PFSK-1 (cell line): Measurements from ENCODE around the gene PEAK1.

Source experiments
- POLR2AphosphoS5 ChIP-seq: IDR thresholded peaks from 2 replicates; pipeline ENCODE4 v1.6.1; 2012; ENCODE audit warnings: low read depth, mild to moderate bottlenecking, control low read depth, low read length, moderate library complexity
- TAF1 ChIP-seq: IDR thresholded peaks from 2 replicates; pipeline ENCODE4 v1.6.1; 2012; ENCODE audit warnings: low read length, control low read depth, borderline replicate concordance; ENCODE audit not compliant: insufficient read depth

DNA sequence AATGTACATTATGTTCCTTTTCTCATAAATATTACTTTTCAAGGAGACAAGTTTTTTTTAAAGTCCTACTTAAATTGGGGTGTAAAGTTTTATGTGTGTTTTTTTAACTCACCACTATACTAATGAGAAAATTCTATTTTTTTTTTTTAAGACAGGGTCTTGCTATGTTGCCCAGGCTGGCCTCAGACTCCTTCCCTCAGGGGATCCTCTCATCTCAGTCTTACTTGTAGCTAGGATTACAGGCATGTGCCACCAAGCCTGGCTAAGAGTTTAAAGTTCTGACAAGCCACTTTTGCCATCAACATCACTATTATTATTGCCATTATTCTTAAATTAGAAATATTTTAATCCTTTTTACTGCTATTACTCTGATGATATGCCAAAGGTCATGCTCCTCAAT, 356.7 kb downstream of the PEAK1 start:
- TF ChIP-seq POLR2AphosphoS5 (no peak), TAF1 (no peak)
